ENCODE data around the gene XYLT1. TPM values are rescaled to one million over a fixed set of nuclear protein-coding genes. Genes with fewer than 3 reads are reported as not detected.

The XYLT1 gene
- total and polyA plus RNA-seq, 9 of the 15 experiments (the other 6 are each of a cell fraction or from before 2014, with no cell fraction given), result 0.03 to 0.09 (median 0.08) TPM; not detected in 6

- H3K9ac ChIP-seq (ENCODE audit: insufficient read depth in 1 of 2, low read depth in 2 of 2, low read length in 2 of 2), result no peak overlapping the region
- 0 out of 2 replicates have a peak, but pooled peaks cover 2% of the 10 kb centered on the region for H4K20me1 ChIP-seq (replicated peaks; ENCODE audit: control insufficient read depth, insufficient read depth, low read length)
- BruUV-seq (replicated peaks), result no TSS peak
- POLR2A ChIA-PET, result no interaction called here
- no peaks in the 10 kb centered on the region for H3K36me3 ChIP-seq (ENCODE audit: control insufficient read depth, insufficient read depth, low read length)
- in situ Hi-C loops (cut with MboI) (no loop called here), intact Hi-C loops (cut with micrococcal nuclease) (no loop called here)
- H3K4me1 ChIP-seq (replicated peaks in 1 of 2; ENCODE audit: control insufficient read depth in 2 of 2, insufficient read depth in 2 of 2, low read length in 2 of 2), result no peaks in the 10 kb centered on the region
- TF ChIP-seq ZNF764 (CRISPR knock-in tag; IDR thresholded peaks at IDR 0.05; ENCODE audit: low read depth), result no peak
- TF ChIP-seq GTF2E2 (tag; IDR thresholded peaks at IDR 0.05), result no peak
- no peak for TF ChIP-seq KLF13 (tag; IDR thresholded peaks at IDR 0.05; ENCODE audit: borderline replicate concordance, low read depth)
- TF ChIP-seq PYGO2 (tag; IDR thresholded peaks at IDR 0.05), result no peak
- no peak for TF ChIP-seq ARID1B (IDR thresholded peaks at IDR 0.05)
- TF ChIP-seq PURB (CRISPR knock-in tag; IDR thresholded peaks at IDR 0.05; ENCODE audit: low read depth), result no peak
- TF ChIP-seq ZNF57 (CRISPR knock-in tag; IDR thresholded peaks at IDR 0.05), result no peak
- TF ChIP-seq ZFP30 (CRISPR knock-in tag; IDR thresholded peaks at IDR 0.05; ENCODE audit: borderline replicate concordance), result no peak
- no peak for TF ChIP-seq ZFX (CRISPR knock-in tag; IDR thresholded peaks at IDR 0.05)
- no peak for TF ChIP-seq SMARCA5 (IDR thresholded peaks at IDR 0.05)
- TF ChIP-seq ZNF79 (CRISPR knock-in tag; IDR thresholded peaks at IDR 0.05; ENCODE audit: low read depth), result no peak
- TF ChIP-seq ZFP36 (IDR thresholded peaks at IDR 0.05; ENCODE audit: low read depth, low read length, partially characterized antibody), result no peak
- TF ChIP-seq SP1 (CRISPR knock-in tag; IDR thresholded peaks at IDR 0.05), result no peak
- TF ChIP-seq CBX5 (IDR thresholded peaks at IDR 0.05; ENCODE audit: borderline replicate concordance, low read depth), result no peak
- TF ChIP-seq ESRRB (CRISPR knock-in tag; IDR thresholded peaks at IDR 0.05; ENCODE audit: borderline replicate concordance), result no peak
- TF ChIP-seq ZNF583 (CRISPR knock-in tag; IDR thresholded peaks at IDR 0.05), result no peak
- TF ChIP-seq SRSF3 (IDR thresholded peaks at IDR 0.05; ENCODE audit: insufficient read depth, low read length), result no peak
- no peak for TF ChIP-seq ZNF354B (CRISPR knock-in tag; IDR thresholded peaks at IDR 0.05)
- no peak for TF ChIP-seq RBBP5 (IDR thresholded peaks at IDR 0.05; ENCODE audit: borderline replicate concordance, insufficient read depth, low read length, poor library complexity, severe bottlenecking)
- 0% methylated on average over 3 of the region's 3 CpGs for WGBS (ENCODE audit: insufficient coverage, low coverage, missing lambda C conversion rate)
- CTCF ChIA-PET (ENCODE audit: low intra/inter-chr PET ratio), result no interaction called here
- DNase-seq (ENCODE audit: extremely low read depth in 1 of 4, low spot score in 3 of 4), result no peak
- no peaks in the 10 kb centered on the region for H3K79me2 ChIP-seq (ENCODE audit: control insufficient read depth, insufficient read depth, low read length)
- no peak overlapping the region for H2AFZ ChIP-seq (ENCODE audit: low read depth, low read length)
- no peaks in the 10 kb centered on the region for H3K9me1 ChIP-seq (ENCODE audit: control insufficient read depth, insufficient read depth, low read length)
- H3K4me3 ChIP-seq, result no peak overlapping the region
- no peak overlapping the region for H3K4me2 ChIP-seq (ENCODE audit: insufficient read depth, low read length)
- no peak overlapping the region for H3K27ac ChIP-seq (ENCODE audit: extremely low read depth, low read depth, low read length)
- peaks cover 24 to 37% of the 10 kb centered on the region in 2 experiments; a peak in 4 of 5 replicates for H3K27me3 ChIP-seq (ENCODE audit: control insufficient read depth in 2 of 2, insufficient read depth in 2 of 2, low read length in 2 of 2)
- H3K9me3 ChIP-seq (replicated peaks; ENCODE audit: control insufficient read depth, insufficient read depth, low read depth, low read length), result no peaks in the 10 kb centered on the region
- no peak for ATAC-seq
- no peak for FAIRE-seq
Measured at GRCh38 chr16:17223576-17223975, 247.2 kb downstream of the XYLT1 start.

Data from K562 (cell line).